AG09319 (cell line): Measurements from ENCODE around the gene ZNF446.
A peak's percentile ranks its signal among the peaks of the same experiment; 100 is the strongest.

Experiments used
- DNase-seq: peaks from one replicate; pipeline ENCODE4 v3.0.0-alpha.2; 2010; ENCODE audit warnings: low read depth; ENCODE audit errors: extremely low read depth
- TF ChIP-seq, protein P1 (sequence below): IDR thresholded peaks from 2 replicates; pipeline ENCODE4 v1.5.1; 2011; ENCODE audit warnings: low read depth, mild to moderate bottlenecking, inconsistent platforms, low read length, moderate library complexity

ZNF446 gene

DNA sequence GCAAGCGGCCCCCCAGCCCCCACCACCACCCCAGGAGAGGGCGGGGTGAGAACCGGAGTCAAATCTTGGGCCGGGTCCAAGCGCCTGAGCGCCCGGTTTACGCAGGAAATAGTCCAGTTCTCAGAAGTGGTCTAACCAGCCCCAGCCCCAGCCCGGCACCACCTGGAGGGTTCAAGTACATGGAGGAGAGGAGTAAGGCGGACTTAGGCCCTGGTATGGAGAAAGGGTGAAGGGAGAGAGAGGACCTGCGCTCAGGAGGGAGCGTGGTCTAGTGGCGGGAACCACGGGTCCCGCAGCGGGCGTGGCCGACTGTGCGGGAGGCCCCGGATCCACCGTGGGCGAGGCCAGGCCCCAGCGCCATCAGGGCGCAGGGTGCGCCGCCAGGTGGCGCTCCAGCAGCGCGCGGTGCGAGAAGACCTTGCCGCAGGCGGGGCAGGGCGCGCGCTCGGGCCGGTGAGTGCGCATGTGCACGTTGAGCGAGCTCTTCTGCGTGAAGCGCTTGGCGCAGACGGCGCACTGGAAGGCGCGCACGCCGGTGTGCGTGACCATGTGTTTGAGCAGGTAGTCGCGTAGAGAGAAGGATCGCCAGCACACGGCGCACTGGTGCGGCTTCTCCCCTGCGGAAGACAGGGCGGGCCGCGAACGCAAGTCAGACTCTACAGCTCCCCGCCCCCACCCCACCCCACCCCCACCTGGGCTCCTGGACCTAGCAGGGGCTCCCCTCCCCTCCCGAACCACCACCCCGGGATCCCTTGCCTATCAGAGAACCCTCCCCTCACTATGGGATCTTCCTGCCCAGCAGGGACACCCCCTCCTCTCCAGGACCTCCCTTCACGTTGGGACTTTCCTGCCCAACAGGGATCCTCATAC lies 37.8 kb downstream of the ZNF446 start:
- peak; percentile 63 for DNase-seq
- TF ChIP-seq, protein P1, sequence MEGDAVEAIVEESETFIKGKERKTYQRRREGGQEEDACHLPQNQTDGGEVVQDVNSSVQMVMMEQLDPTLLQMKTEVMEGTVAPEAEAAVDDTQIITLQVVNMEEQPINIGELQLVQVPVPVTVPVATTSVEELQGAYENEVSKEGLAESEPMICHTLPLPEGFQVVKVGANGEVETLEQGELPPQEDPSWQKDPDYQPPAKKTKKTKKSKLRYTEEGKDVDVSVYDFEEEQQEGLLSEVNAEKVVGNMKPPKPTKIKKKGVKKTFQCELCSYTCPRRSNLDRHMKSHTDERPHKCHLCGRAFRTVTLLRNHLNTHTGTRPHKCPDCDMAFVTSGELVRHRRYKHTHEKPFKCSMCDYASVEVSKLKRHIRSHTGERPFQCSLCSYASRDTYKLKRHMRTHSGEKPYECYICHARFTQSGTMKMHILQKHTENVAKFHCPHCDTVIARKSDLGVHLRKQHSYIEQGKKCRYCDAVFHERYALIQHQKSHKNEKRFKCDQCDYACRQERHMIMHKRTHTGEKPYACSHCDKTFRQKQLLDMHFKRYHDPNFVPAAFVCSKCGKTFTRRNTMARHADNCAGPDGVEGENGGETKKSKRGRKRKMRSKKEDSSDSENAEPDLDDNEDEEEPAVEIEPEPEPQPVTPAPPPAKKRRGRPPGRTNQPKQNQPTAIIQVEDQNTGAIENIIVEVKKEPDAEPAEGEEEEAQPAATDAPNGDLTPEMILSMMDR: peak; percentile 47

DNA sequence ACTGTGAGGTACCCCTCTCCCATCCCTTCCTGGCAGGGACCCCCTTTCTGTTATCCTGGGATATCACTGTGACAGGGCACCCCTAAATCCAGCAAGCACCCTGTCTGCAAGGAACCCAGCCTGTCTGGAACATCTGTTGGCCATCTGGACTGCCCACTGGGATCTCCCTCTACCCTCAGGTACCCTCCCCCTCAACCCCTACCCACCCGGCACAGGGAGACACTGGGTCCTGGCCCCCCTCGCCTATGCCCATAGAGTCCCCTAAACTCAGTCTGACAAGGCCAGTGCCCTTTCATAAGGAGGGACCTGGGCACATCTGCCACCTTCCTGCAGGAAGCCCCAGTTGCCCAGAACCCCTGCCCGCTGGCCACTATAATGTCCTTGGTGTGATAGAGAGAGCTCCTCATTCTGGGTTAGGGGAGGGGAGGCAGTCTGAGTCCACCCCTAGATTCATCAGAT lies 38.4 kb downstream of the ZNF446 start:
- no peak for DNase-seq
- TF ChIP-seq, protein P1: no peak

DNA sequence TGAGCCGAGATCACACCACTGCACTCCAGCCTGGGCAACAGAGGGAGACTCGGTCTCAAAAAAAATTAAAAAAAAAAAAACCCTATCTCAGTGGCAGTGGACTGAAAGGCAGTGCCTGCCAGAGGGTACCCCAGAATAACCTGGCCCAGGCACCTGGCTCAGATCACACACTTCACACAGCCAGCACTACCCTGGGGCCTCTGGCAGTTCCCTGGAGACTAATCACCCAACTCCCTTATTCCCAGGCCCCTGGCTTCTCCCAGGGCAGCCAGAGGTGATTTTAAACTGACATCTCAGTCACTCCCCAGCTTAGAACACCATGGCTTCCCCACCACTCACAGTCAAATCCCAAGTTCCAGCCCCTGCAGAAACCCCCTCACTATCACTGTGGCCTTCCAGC lies 39.1 kb downstream of the ZNF446 start:
- no peak for DNase-seq
- TF ChIP-seq, protein P1: no peak

DNA sequence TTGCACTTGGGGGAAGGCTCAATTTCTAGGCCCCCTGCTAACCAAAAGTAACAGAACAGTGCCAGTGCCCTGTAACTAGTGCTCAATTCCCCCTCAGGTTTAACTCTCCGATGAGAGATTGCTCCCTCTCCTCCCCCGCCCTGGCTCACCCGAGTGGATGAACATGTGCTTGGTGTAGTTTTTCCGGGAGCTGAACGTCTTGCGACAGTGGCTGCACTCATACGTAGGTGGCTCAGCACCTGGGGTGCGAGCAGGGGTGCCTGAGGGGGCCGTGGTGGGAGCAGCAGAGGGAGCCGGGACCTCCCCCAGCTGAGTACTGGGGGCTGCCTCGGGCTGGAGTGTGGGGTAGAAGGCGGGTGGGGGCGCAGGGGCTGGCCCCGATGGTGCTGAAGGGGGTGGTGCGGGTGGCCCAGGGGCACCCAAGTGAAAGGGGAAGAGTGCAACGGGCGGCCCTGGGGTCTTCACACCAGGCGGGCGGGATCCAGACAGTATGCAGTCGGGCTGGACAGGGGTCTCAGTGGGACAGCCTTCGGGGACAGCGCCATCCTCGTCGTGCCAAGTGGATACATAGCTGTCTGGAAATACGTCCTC lies 40.2 kb downstream of the ZNF446 start:
- no peak for DNase-seq
- TF ChIP-seq, protein P1: no peak

DNA sequence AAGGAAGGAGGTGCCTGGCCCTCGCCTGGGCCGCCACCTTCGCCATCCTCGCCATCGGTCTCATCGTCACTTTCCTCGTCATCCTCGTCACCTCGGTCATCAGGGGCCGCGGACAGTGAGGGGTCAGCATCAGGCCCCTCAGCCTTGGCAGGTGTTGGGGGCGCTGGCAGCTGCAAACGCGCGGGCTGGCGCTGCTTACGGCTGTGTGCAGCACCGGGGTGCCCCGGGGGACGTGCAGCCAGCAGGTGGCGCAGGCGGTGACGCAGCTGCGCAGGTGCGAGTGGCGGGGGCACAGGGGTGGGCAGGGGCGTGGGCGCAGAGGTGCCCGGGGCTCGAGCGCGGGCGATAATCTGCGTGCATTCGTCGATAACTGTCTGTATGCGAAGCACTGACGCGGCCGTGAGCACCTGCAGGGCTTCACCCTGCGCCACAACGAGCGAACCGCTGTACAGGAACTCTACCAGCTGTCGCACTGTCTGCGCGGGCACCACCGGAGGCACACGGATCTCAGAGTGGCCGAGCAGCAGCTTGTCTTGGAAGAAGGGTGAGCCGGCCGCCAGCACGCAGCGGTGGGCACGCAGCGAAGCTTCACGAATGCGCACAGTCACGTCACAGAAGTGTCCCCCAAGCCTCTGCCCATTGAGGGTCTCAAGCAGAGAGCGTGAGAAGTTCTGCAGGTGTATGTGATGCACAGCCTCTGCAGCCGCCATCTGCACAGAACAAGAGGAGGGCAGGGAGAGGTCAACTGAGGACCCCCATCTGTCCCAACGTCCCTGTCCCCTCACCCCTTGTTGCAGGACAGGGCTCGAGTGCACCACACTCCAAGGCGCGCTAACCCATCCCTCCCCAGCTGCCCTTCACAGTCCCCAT lies 41.0 kb downstream of the ZNF446 start:
- TF ChIP-seq, protein P1: no peak
- no peak for DNase-seq

DNA sequence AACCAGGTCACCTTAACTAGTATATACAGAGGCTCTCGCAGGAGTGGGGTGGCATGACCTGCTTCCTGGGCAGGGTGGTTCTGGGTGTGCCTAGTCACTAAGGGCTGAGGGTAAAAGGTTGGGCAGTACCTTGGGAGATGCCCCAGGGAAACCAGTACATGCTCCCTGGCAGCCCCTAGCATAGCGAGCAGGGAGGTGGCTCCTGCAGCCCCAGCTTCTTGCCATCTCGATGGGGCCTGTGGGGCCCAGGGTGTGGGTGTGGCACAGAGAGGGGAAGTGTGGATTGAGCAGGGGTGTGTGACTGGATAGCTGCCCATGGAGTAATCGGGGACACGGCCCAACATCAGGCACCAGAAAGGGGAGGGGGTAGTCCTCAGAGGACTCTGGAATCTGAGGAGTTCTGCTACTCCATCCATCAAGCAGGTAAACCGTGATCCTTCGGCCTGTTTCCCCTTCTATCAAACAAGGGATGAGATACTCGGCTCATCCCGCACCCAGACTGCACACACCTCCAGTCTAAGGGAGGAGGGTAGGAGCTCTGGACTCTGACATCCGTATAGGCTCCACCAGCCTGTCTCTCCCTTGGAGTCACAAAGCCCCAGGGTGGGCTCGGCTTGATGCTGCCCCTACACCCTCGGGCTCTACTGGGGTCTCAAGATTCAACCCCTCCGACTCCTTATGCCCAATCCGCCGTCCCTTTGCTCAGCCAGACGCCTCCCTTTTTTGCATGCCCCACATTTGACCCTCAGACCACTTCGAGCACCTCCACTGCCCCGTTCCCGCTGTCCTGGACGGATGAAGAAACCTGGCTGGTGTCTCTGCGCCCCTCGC lies 42.3 kb downstream of the ZNF446 start:
- TF ChIP-seq, protein P1: no peak
- no peak for DNase-seq
